ENCODE measurements around the gene C1orf116.

Gene C1orf116

DNA sequence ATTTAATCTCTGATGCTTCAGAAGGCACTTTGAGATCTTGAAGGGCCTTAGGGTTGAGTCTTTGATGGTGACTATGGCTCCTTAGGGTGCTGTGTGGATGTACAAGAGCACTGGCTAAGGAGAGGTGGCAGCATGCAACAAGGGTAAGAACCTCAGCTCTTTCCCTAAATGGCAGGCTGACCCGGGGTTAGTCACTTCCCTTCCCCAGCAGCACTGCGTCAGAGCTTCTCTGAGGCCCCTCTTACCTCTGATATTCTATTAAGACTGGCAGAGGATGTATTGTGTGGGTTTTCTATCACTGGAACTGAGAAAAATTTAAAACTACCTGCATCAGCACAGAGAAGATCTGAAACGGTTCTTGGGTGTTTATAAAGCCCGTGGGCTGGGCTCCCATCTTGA lies 11.8 kb downstream of the C1orf116 start:
- DNase-seq (ENCODE audit: low read depth in 2 of 3, low spot score in 1 of 3): no peak

DNA sequence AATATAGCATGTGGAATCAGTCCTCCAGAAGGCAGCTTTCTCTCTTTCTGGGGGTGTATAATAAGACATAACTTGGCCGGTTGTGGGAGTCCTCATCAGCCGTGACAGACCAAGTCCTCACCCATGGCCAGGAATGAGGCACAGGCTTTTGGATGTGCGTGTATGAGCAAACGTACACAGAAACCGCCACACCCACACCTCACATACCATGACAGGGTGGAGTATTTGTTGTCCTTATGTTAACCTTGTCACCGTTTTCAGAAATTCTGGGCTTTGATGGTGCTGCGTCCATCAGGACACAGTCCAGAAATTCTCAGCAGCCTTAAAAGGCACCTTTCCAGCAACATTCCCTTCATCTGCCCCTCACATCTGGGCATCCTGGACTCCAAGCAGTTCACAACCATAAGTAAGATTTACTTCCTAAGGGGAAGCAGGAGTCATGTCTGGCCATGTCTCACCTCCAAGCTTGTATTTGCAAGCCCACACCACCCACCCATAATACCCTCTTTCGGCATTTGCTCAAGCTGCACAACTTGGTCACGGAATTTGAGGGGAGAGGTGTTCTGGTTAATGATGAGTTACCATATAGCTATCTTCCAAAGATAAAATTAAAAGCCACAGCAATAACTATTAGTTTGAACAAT lies 12.4 kb downstream of the C1orf116 start:
- DNase-seq (ENCODE audit: low read depth in 2 of 3, low spot score in 1 of 3): no peak

DNA sequence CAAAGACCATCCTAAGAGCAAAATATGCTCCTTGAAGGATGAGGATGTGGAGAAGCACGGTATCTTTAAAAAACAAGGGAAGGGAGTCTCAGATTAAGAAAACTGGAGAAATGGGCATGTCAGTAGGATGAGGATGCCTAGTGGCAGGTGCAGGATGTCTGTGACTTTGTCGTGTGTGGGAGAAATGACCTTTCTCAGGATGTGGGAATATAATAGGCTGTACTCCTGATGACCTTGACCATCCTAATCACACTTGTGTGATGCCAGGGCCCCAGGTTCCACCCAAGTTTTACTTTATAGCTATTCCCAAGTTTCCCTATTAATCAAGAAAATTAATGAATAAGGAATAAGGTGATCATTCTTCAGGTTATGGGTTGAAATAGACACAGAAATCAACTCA lies 12.9 kb downstream of the C1orf116 start:
- no peak for DNase-seq (ENCODE audit: low read depth in 2 of 3, low spot score in 1 of 3)

DNA sequence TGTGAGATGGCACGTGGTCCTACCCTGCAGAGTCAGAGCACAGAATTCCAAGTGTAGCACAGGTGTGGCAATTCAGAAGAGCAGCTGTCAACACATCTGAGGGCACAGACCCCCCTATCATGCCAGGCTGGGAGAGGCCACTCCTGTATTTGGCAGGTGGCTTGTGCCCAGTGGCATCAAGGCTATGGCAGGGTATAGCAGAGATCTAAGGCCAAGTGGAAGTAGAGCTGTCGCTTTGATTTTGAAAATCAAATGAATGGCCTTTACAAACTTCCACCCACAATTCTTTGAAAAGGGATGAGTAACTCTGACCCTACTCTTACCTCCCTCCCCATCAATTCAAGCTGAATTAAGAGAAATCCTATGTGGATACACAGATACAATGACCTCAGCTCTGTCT lies 13.4 kb downstream of the C1orf116 start:
- DNase-seq (ENCODE audit: low read depth in 2 of 3, low spot score in 1 of 3): no peak

DNA sequence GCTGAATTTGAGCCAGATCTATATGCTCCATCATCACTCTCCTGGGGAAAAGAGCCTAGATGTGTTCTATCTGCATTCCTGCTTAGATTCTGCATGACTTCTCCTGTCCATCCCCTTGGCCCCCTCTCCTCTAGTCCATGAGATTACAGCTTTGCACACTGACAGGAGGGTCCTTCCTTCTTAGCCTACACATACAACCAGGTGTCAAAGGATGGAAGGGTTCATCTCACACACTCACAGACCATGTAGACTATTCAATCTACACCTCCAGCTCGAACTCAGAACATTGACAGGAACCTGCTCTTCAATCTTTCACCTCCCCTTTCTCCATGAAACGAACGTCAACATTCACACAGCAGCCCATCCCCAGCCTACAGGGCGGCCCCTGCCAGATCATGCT lies 13.8 kb downstream of the C1orf116 start:
- no peak for DNase-seq (ENCODE audit: low read depth in 2 of 3, low spot score in 1 of 3)

DNA sequence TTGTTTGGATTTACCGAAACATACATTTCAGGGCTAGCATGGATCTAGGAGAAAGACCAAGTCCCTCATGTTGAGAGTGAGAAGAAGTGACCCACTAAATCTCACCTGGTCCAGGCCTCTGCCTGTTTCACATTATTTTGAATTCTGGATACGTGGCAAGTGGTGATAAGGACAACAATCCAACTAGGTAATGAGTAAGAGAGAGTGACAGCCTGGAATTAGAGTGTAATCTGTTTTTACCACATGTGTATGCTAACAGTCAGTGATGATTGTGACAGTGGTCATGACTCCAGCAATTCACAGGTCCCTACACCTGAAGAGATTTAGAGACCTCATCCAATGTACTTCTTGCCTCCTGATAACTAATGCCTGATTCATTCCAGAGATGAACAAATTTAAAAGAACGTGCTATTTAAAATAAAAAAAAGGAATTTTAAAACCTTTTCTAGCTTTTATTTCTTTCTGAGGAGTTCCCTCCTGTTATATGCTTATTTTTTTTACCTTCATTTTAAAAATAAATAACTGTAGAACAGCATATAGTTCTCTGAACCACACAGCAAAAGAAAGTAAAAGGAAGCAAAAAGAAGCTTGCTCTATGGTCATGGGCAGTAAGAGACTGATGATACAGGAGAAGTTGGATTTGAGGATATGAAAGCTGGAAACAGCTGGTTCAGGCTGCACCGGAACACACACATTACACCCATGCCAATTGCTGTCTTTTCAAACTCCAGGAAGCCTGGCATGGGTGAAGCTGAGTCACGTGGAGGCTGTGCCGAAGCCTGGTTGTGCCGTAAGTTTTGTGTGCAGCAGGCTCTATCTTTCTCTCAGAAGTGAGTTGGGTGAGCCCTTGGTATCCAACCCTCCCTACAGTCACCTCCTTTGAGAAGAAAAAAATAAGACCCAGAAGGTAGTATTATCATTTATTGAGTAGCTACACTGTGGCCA lies 14.7 kb downstream of the C1orf116 start:
- no peak for DNase-seq (ENCODE audit: low read depth in 2 of 3, low spot score in 1 of 3)

DNA sequence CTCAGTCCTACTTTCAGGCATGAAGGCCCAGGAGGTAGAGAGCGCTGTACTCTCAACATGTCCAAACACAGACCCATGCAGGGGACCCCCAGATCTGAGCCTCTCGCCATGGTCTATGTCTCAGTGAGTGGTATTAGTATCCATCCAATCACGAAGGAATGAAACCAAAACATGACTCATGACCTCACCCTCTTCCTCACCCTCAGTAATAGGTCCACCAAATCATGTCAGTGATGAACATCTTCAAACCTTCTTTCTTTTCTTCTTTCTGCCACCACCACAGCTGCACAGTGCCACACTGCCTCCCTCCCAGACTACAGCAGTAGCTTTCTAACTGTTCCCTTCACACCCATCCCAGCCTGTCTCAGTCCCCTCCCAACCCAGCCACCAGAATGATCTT lies 16.8 kb downstream of the C1orf116 start:
- no peak for DNase-seq (ENCODE audit: low read depth in 2 of 3, low spot score in 1 of 3)

DNA sequence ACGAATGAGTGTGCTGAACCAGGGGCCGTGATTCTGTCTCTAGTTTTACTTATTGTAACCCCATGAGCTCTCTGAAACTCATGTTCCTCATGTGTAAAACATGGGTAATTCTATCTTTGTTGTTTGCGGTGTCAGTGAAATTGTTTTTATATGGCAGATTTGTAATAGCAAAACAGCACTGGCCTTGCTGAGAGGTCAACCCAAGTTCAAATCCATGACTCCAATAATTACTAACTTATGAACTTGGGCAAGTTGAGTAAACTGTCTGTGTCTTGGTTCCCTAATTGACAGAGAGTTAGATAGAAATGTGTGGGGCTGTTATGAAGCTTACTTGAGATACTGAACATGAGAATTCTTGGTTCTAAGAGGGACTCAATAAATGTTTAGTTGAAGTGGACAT lies 17.8 kb downstream of the C1orf116 start:
- DNase-seq (ENCODE audit: low read depth in 2 of 3, low spot score in 1 of 3): no peak

DNA sequence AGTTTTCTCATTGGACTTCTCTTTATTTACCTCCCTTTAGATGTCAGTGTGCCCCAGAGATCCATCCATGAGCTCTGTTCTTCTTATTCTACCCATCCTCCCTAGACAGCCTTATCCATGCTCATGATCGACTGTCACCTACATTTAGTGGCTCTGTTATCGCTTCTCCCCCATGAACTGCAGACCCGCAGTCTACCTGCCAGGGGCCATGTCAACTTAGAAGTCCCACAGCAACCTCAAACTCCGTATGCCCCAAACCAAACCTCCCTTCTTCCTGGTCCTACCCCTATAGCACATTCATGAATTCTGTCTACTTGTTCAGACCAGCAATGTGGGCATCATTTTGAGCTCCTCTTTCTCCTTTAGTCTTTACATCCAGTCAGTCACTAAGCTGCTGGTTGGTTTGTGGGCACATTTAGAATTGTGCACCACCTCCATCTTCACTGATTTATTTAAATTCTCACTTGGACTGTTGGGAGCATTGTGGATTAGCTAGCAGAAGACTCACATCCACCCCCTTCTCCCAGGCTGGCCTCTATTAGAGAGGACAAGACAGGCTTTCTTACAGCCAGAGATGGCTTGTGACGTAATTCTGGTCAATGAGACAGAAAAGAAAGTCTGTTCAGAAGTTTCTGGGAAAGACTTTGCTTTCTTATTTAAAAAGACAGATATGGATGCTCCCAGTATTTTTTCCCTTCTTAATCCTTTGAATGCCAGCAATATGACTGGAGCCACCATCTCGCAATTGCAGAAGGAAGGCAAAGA lies 19.1 kb downstream of the C1orf116 start:
- DNase-seq (ENCODE audit: low read depth in 2 of 3, low spot score in 1 of 3): no peak

DNA sequence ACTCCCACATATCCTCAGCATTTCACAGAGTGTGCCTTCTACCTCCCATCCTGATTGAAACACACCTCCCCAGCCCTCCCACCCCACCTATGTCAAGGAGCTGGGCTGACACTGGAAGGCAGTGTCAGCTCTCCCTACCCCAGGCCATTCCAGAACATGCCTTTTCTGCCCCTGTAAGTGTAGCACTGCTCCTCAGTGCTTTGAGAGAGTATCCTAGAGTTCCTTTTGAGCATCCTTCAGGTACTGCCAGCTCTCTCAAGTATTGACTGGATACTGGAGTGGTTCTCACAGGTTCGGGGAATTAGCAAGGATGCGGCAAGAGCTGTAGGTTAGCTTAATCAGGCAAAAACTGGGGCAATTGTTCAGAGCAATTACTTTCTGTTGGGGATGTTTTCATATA lies 21.8 kb downstream of the C1orf116 start:
- DNase-seq (ENCODE audit: low read depth in 2 of 3, low spot score in 1 of 3): no peak

DNA sequence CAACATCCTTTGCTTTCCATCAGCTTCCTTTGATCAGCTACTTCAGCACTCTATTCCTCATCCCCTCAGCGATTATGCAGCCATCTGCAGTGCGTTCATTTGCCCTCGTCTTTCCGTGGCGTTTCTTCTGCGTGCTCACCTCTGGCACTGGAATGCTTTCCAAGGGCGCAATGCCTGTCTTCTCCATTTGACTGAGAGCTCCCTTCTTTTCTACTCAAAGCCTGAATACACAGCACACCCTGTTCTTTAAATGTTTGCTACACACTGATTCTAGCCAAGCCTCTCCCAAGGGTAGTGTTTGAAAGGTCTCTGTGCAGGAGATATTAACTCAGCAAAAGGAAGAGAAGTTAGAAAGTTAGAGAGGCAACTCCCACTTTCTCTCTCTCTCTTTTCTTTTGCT lies 22.6 kb downstream of the C1orf116 start:
- no peak for DNase-seq (ENCODE audit: low read depth in 2 of 3, low spot score in 1 of 3)

DNA sequence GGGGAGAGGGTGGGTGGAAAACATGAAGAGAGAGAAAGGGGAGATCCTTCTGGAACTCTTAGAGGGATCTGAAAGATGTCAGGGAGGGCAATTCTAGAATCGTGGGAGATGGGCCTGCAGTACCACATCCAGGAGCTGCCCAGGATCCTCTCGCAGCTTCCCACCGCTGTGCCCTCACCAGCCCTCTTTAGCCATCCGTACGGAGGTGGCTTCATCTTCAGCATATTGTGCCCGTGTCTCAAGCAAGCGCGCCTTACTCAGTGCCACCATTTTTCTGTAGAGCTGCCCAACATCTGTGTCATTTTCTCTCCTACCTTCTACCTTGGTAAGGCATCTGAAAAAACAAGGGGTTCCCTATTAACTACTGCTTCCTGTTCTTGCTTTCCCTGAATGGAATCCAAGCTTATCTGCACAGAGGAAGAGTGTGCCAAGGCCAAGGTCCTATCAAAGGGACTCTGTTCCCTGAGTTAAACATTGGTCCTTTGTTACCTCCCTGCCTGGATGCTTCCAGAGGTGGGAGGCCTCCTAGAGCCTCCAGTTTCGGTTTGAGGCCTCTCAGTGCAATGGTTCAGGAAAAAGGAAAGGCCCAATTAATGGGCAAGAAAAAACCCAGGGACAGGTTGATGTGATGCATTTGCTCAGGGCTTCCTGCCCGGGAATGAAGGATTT lies 23.2 kb downstream of the C1orf116 start:
- DNase-seq (ENCODE audit: low read depth in 2 of 3, low spot score in 1 of 3): no peak

DNA sequence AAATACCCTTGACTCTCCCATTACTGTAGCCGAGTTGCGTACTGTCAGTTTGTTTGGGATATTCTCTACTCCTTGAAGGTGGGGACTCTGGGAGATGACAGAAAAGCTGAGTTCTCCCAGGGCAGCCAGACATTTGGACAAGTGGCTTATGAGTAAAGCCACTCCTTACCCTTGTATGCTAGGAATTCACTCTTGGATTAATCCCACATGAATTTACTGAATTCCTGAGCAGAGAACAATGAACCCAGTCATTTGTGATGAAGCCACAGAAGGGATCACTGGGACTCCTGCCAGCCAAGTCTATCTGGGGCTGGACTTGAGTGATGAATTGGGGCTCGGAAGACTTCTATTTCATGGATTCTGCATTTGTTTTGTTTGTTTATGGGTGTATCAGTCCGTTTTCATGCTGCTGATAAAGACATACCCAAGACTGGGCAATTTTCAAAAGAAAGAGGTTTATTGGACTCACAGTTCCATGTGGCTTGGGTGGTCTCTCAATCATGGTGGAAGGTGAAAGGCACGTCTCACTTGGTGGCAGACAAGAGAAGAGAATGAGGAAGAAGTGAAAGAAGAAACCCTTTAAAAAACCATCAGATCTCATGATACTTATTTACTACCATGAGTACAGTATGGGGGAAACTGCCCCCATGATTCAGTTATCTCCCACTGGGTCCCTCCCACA lies 25.1 kb downstream of the C1orf116 start:
- DNase-seq (ENCODE audit: low read depth in 2 of 3, low spot score in 1 of 3): no peak

DNA sequence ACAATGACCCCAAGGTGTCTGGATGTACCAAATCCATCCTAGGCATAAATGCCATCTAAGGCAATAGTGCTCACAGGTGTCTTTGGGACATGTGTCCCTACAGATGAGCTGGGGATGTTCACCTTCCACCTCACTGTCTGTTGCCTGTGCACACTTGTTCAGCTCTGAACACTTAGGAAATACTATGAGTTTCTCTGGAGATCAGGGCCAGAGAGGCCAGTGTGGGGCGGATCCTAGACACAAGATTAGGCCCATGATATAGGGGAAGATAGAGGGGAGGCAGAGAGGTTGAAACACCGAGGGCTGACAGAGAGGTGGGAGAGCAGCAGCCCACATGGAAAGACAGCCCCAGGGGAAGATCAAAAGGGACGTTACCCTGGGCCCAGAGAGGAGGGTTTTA lies 25.6 kb downstream of the C1orf116 start:
- no peak for DNase-seq (ENCODE audit: low read depth in 2 of 3, low spot score in 1 of 3)

DNA sequence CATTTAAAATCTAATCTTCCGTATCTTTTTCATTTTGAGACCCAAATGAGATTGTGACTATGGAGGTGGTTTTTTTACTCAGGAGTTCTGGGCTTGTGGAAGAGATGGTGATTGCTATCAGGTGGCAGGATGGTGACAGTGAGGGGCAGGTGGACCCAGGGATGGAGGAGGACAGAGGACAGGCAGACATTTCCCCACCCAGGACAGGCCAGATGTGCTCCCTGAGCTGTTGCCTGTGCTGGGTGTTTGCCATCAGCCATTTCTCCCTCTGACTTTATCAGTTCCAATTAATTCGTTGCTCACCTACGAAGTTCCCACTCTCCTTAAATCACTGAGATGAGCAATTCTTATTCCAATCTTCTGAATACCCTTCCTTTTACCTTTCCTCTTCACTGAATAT lies 26.5 kb downstream of the C1orf116 start:
- DNase-seq (ENCODE audit: low read depth in 2 of 3, low spot score in 1 of 3): no peak

DNA sequence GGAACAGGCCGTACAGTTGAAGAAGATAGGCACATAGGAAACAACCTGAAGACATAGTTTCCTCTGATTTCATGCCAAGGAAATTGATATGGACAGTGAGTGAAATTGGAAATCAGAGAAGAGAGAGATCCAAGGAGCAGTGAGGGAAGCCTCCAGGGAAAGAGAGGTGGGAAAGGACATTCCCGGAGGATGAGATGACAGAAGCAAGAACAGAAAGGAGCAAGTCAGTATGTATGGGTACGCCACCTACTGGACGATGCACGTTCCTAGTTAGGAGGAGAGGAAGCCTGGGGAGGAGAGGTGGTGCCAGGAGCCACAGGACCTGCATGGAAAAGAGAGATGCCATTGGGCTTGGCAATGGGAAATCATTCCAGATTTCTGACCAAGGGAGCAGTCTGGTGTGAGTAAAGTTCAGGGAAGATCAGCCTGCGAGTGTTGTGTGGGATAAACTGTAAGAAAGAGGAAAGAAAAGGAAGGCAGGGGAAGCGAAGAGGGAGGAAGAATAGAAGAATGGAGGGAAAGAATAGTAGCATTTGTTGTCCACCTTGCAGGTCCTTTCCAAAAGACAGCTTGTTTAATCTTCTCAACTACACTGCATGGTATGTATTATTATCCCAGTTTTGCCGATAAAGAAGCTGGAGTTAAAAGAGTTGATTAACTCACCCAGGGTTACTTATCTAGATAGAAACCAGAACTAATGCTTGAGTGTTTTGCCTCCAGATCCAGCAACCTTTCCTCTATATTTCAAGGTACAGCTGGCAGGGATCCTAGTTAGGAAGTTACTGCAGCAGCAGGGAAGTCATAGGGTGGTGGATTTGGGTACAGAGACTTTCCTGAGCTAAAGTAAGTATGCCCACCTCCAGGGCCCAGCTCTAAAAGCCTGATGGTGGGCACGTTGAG lies 27.4 kb downstream of the C1orf116 start:
- peak in 2 of 3 donors; percentile 35 to 39 for DNase-seq (ENCODE audit: low read depth in 2 of 3, low spot score in 1 of 3)

DNA sequence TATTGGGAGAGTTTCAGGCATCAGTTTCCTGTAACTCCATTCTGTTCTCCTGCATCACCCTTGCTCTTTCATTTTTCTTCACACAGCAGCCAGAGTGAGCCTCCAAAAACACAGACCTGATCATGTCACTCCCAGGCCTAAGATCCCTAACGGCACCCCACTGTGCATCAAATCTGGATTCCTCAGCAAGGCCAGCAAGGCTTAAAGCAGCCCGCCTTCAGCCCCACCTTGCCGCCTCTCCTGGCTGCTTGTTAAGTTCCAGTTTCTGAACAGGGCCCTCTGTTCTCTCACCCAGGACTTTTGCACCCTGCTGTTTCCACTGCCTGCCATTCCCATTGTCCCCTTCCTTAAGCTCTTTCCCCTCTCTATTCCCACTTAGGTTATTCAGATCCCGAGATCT lies 29.3 kb downstream of the C1orf116 start:
- DNase-seq (ENCODE audit: low read depth in 2 of 3, low spot score in 1 of 3): no peak

DNA sequence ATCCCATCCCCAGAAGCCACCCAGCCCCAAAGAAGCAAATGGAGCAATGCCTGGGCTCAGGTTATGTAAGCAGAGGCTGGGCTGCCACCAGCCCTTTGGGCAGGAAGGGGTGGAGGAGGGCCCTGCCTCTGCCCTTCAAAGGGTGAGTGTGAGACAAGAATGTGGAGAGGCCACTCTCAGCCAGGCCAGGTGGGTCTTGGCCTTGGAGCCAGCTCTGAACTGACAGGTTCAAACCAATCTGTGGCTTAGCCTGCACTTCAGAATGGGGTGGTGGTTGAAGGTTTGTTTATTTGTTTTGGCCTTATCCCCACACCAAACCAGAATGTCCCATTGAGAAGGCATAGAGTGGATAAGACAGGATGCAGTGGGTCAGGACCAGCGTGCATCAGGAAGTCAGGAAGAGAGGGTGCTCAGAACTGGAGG lies 29.8 kb downstream of the C1orf116 start:
- no peak for DNase-seq (ENCODE audit: low read depth in 2 of 3, low spot score in 1 of 3)

DNA sequence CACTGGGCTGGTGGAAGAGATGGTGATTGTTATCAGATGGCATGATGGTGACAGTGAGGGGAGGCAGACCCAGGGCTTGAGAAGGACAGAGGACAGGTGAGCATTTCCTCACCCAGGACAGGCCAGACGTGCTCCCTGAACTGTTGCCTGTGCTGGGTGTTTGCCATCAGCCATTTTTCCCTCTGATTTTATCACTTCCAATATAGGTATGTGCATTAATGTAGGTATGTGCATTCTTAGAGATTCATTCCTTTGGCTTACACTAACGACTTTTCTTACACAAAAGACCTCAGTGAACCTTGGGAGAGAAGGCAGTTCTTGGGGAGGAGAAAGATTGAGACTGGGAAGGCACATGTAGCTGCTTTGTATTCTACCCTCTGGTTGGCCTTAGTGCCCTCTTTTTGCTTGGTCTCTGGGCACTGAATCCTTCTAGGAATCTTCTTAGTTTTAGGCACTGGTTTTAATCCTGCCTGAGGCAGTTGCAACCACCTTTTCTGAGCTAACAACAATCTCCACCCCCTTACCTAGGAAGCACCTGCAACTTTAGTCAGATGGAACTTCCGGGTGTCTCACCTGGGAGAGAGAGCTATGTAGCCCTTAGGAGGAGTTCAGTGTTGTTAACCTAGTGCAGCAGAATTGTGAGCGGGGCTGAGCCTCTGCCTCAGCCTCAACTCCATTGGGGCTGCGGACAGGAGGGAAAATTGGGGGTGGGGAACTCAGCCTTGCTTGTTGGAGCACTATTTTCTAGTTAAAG lies 30.9 kb downstream of the C1orf116 start:
- no peak for DNase-seq (ENCODE audit: low read depth in 2 of 3, low spot score in 1 of 3)
